ENCODE measurements around the gene UPB1. TPM values are rescaled to one million over a fixed set of nuclear protein-coding genes. Genes with fewer than 3 reads are reported as not detected.

The UPB1 gene
- total and polyA plus RNA-seq, 10 of the 15 experiments (the other 5 are each of a cell fraction or from before 2014, with no cell fraction given) = 0.89 to 20.5 (median 3.1) TPM

- peak overlapping the region; percentile 12; the same call in 1 of the 2 replicates for H3K9ac ChIP-seq (ENCODE audit: control insufficient read depth, insufficient read depth, low read length)
- H3K4me3 ChIP-seq = no peak overlapping the region
- intact Hi-C loops (cut with micrococcal nuclease; ENCODE audit: unreplicated experiment) = no loop called here
- H3K36me3 ChIP-seq (ENCODE audit: control insufficient read depth in 2 of 2, insufficient read depth in 2 of 2, low read length in 1 of 2) = no peaks in the 10 kb centered on the region
- peak overlapping the region; percentile 19 for H2AFZ ChIP-seq (ENCODE audit: control insufficient read depth, low read depth, low read length)
- ChIA-PET POLR2A (interaction anchor here (0.6 to 3.3 kb wide), 9 partner anchors 8 to 226 kb away, joined by 3 to 28 read pairs (median 6); partner anchors contain the start of gene ADORA2A), CTCF (interaction anchor here (0.6 to 5.8 kb wide), 10 partner anchors 7 to 1989 kb away, joined by 3 to 39 read pairs (median 3); no protein-coding TSS in a partner anchor), RAD21 (ENCODE audit: unreplicated experiment) (interaction anchor here (0.6 to 3.3 kb wide), 9 partner anchors 8 to 115 kb away, joined by 3 to 42 read pairs (median 3); no protein-coding TSS in a partner anchor), SMC1A (ENCODE audit: uncharacterized antibody, unreplicated experiment) (interaction anchor here (0.6 to 2.8 kb wide), 8 partner anchors 8 to 116 kb away, joined by 3 to 19 read pairs (median 7); partner anchors contain the start of gene ADORA2A)
- no peaks in the 10 kb centered on the region for H3K79me2 ChIP-seq (ENCODE audit: control insufficient read depth, insufficient read depth, low read length)
- peak; percentile 74 for ATAC-seq
- peak overlapping the region; percentile 69 for H3K4me2 ChIP-seq (ENCODE audit: control insufficient read depth, insufficient read depth)
- no peak for FAIRE-seq
- TSS peak; percentile 68 for BruUV-seq (replicated peaks)
- H3K27me3 ChIP-seq (replicated peaks in 1 of 2; ENCODE audit: control insufficient read depth in 2 of 2, insufficient read depth in 2 of 2, low read length in 1 of 2) = no peaks in the 10 kb centered on the region
- 38% methylated on average over 14 of the region's 14 CpGs for WGBS (ENCODE audit: insufficient coverage, insufficient replicate concordance, low lambda C conversion rate, missing lambda C conversion rate)
- in situ Hi-C loops (cut with MboI) = loop anchor here (5.0 kb wide), 1 partner anchor 82 kb away; no protein-coding TSS in a partner anchor
- H3K27ac ChIP-seq (ENCODE audit: control insufficient read depth, insufficient read depth) = peak overlapping the region; percentile 57
- DNase-seq (ENCODE audit: low read depth, low spot score) = peak; percentile 68
- H4K20me1 ChIP-seq (ENCODE audit: control insufficient read depth, insufficient read depth) = no peaks in the 10 kb centered on the region
- H3K4me1 ChIP-seq (ENCODE audit: control insufficient read depth, insufficient read depth, low read length) = peaks cover 51% of the 10 kb centered on the region
- no peaks in the 10 kb centered on the region for H3K9me3 ChIP-seq (replicated peaks; ENCODE audit: control insufficient read depth, insufficient read depth, low read length)
- peak; percentile 39; the same call in 1 of the 2 replicates for TF ChIP-seq CREB1 (IDR thresholded peaks at IDR 0.05; ENCODE audit: low read depth)
- TF ChIP-seq ESRRA (IDR thresholded peaks at IDR 0.05; ENCODE audit: low read length) = no peak
- no peak for TF ChIP-seq REST (IDR thresholded peaks at IDR 0.05; ENCODE audit: low read depth, low read length)
- TF ChIP-seq RELA (IDR thresholded peaks at IDR 0.05; ENCODE audit: borderline replicate concordance, partially characterized antibody) = no peak
- TF ChIP-seq ATF3 (IDR thresholded peaks at IDR 0.05; ENCODE audit: borderline replicate concordance, extremely low read depth, low read depth, low read length) = no peak
- TF ChIP-seq RFX5 (IDR thresholded peaks at IDR 0.05; ENCODE audit: low read depth, low read length) = no peak
- no peak for TF ChIP-seq SREBF1 (IDR thresholded peaks at IDR 0.05; ENCODE audit: low read length)
- no peak for TF ChIP-seq MYC (IDR thresholded peaks at IDR 0.05; ENCODE audit: insufficient read depth, insufficient read length, insufficient replicate concordance, low read length, severe bottlenecking)
- TF ChIP-seq ZBED1 (IDR thresholded peaks at IDR 0.05; ENCODE audit: borderline replicate concordance) = peak; percentile 39; the same call in 1 of the 2 replicates
- TF ChIP-seq ZBTB33 (IDR thresholded peaks at IDR 0.05) = no peak
- peak; percentile 23; the same call in 1 of the 2 replicates for TF ChIP-seq BCL11A (IDR thresholded peaks at IDR 0.05; ENCODE audit: low read depth, low read length)
- no peak for TF ChIP-seq EGR1 (IDR thresholded peaks at IDR 0.05; ENCODE audit: borderline replicate concordance in 1 of 2, low read depth in 2 of 2, low read length in 2 of 2)
- peak; percentile 75; the same call in 1 of the 2 replicates for TF ChIP-seq SMARCA5 (IDR thresholded peaks at IDR 0.05)
- TF ChIP-seq GATAD2B (conservative IDR thresholded peaks at IDR 0.05; ENCODE audit: low read depth) = no peak
- TF ChIP-seq PAX5 (IDR thresholded peaks at IDR 0.05; ENCODE audit: borderline replicate concordance, low read depth, low read length) = no peak
- no peak for TF ChIP-seq JUNB (IDR thresholded peaks at IDR 0.05)
Measured at GRCh38 chr22:24514241-24515026, 19.3 kb downstream of the UPB1 start.

Data from GM12878 (cell line).